ENCODE data around the gene SIRT7.

DNA sequence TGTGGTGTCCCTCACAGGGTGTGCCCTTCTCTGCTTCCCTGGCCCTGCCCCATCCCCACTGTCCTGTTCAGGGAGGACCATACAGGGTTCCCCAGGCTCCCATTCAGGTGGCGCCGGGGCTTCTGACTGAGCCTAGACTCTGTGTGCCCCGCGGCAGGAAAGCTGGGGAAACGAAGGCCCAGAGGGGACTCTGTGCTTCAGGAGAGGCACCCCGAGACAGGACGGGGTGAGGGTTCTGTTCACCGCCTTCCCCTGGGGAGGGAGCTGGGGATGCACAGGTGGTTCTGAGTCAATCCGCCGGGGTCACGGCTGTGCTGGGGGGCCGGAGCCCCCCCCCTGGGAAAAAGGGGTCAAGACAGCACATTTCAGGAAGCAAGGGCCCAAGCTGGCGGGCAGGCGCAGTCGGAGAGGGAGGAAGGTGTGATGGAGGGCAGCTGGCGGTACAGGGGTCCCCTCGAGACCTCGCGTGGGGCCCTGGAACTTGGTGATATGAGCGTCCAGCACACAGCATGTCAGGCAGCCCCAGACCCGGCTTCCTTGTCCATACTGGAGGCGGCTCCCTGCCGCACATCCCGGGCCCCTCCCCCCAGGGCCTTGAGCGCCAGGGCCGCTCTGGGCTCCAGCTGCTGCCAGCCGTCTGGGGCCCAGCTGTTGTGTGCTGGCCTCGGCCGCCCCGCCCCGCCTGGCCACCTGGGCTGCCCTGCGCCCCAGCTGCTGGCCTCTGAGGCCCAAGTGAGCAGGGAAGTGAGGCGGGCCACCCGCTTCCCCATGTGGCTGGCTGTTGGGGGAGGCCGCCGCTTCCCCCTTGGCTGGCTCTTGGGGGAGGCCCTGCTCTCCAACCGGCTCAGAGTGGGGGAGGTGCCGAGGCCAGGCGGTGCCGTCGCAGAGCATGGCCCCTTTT is 48.6 kb upstream of the SIRT7 start:
- TF ChIP-seq SPI1 (IDR thresholded peaks at IDR 0.05; ENCODE audit: low read depth, low read length) (no peak), POLR2AphosphoS5 (IDR thresholded peaks at IDR 0.05; ENCODE audit: low read depth, low read length) (no peak), TAF1 (IDR thresholded peaks at IDR 0.05; ENCODE audit: low read depth, low read length) (no peak), POLR2A (IDR thresholded peaks at IDR 0.05; ENCODE audit: low read depth, low read length) (no peak), PAX5 (IDR thresholded peaks at IDR 0.05; ENCODE audit: insufficient read depth, low read length, severe bottlenecking) (no peak), POU2F2 (IDR thresholded peaks at IDR 0.05; ENCODE audit: low read depth, low read length) (no peak)

All from GM12891 (cell line).